Mesendoderm (in vitro differentiated cells): ENCODE measurements around the gene LAMC1.
"Not testable (repeated sequence)": the region's sequence is repeated elsewhere in the genome, so short reads cannot be mapped to it uniquely, and the experiment has no call there.

ENCODE experiments used
- DNase-seq: peaks from one replicate; pipeline ENCODE4 v3.0.0; 2013
- H2AK5ac ChIP-seq: 2 replicates; pipeline ENCODE4 v1.6.1; 2013; ENCODE audit warnings: low read length, inconsistent platforms
- H2BK120ac ChIP-seq: 2 replicates; pipeline ENCODE4 v1.6.1; 2013; ENCODE audit warnings: low read depth, mild to moderate bottlenecking, low read length, moderate library complexity, mixed read lengths
- H2BK15ac ChIP-seq: replicated peaks from 2 replicates; pipeline ENCODE4 v1.6.1; 2013; ENCODE audit warnings: low read depth, mild to moderate bottlenecking, moderate library complexity
- H2BK5ac ChIP-seq: 2 replicates; pipeline ENCODE4 v1.6.1; 2013; ENCODE audit warnings: low read length, inconsistent platforms
- H3K18ac ChIP-seq: 2 replicates; pipeline ENCODE4 v1.6.1; 2013; ENCODE audit warnings: mild to moderate bottlenecking, low read length, mixed read lengths
- H3K23ac ChIP-seq: one replicate; pipeline ENCODE4 v1.6.1; 2013; ENCODE audit warnings: low read length
- H3K27ac ChIP-seq: 2 replicates; pipeline ENCODE4 v1.5.1; 2013; ENCODE audit warnings: low read depth, mild to moderate bottlenecking, inconsistent platforms, low read length, moderate library complexity
- H3K27me3 ChIP-seq: 2 replicates; pipeline ENCODE4 v1.6.1; 2013; ENCODE audit warnings: low read length, control low read depth, mild to moderate bottlenecking, inconsistent platforms; ENCODE audit not compliant: insufficient read depth, poor library complexity
- H3K36me3 ChIP-seq: 2 replicates; pipeline ENCODE4 v1.6.1; 2013; ENCODE audit warnings: low read length, inconsistent platforms; ENCODE audit not compliant: control insufficient read depth, insufficient read depth
- H3K4ac ChIP-seq: one replicate; pipeline ENCODE4 v1.6.1; 2013; ENCODE audit warnings: low read depth, mild to moderate bottlenecking, low read length, moderate library complexity
- H3K4me1 ChIP-seq: 2 replicates; pipeline ENCODE4 v1.6.1; 2013; ENCODE audit warnings: low read depth, low read length, inconsistent platforms; ENCODE audit not compliant: control insufficient read depth
- H3K4me2 ChIP-seq: 2 replicates; pipeline ENCODE4 v1.6.1; 2013; ENCODE audit warnings: low read length
- H3K4me3 ChIP-seq: 2 replicates; pipeline ENCODE4 v1.5.1; 2013; ENCODE audit warnings: mild to moderate bottlenecking, low read length
- H3K56ac ChIP-seq: one replicate; pipeline ENCODE4 v1.6.1; 2013; ENCODE audit warnings: low read length
- H3K79me1 ChIP-seq: 2 replicates; pipeline ENCODE4 v1.6.1; 2013; ENCODE audit warnings: low read length, inconsistent platforms
- H3K79me2 ChIP-seq: 2 replicates; pipeline ENCODE4 v1.6.1; 2013; ENCODE audit warnings: mild to moderate bottlenecking, low read length; ENCODE audit not compliant: control insufficient read depth, insufficient read depth
- H3K9ac ChIP-seq: 2 replicates; pipeline ENCODE4 v1.6.1; 2013; ENCODE audit warnings: low read length, inconsistent platforms
- H4K5ac ChIP-seq: one replicate; pipeline ENCODE4 v1.6.1; 2013; ENCODE audit warnings: low read length
- H4K8ac ChIP-seq: one replicate; pipeline ENCODE4 v1.6.1; 2013; ENCODE audit warnings: low read depth, mild to moderate bottlenecking, control low read depth, low read length, moderate library complexity
- WGBS: extraction: QIAGEN DNeasy Blood & Tissue Kit; methylation state at CpG from one replicate; pipeline ENCODE4 v1.1.7; 2013; ENCODE audit warnings: low lambda C conversion rate, missing lambda C conversion rate; ENCODE audit not compliant: insufficient coverage; ENCODE audit errors: extremely low coverage; 5-methylcytosine and 5-hydroxymethylcytosine counted together

The LAMC1 gene

GRCh38 chr1:183148599-183148998 is 125.4 kb downstream of the LAMC1 start:
- Histone ChIP-seq H4K5ac (no peak overlapping the region), H2BK120ac (no peak overlapping the region), H3K56ac (no peak overlapping the region), H3K4ac (no peak overlapping the region), H2BK5ac (no peak overlapping the region), H3K27ac (no peak overlapping the region), H2BK15ac (no peak overlapping the region), H3K4me2 (no peak overlapping the region), H3K9ac (no peak overlapping the region), H3K23ac (no peak overlapping the region), H3K36me3 (no peaks in the 10 kb centered on the region), H3K79me1 (no peaks in the 10 kb centered on the region), H3K18ac (no peak overlapping the region), H3K27me3 (no peaks in the 10 kb centered on the region), H4K8ac (no peak overlapping the region), H2AK5ac (no peak overlapping the region), H3K4me1 (no peaks in the 10 kb centered on the region), H3K4me3 (no peak overlapping the region), H3K79me2 (no peaks in the 10 kb centered on the region)
- no peak for DNase-seq
- WGBS = no CpG with 5 or more reads among the region's 5 CpGs

DNA sequence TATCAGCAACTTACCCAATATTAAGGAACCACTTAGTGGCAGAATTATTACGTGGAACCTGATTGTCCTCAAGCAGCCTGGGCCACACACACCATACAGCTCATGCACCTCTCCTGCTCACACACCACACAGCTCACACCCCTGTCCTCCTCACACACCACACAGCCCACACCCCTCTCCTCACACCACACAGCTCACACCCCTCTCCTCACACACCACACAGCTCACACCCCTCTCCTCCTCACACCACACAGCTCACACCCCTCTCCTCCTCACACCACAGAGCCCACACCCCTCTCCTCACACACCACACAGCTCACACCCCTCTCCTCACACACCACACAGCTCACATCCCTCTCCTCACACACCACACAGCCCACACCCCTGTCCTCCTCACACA is 126.1 kb downstream of the LAMC1 start:
- Histone ChIP-seq H4K8ac (no peak overlapping the region), H3K4me3 (no peak overlapping the region), H3K4ac (no peak overlapping the region), H3K27ac (no peak overlapping the region), H2BK120ac (no peak overlapping the region), H3K27me3 (no peaks in the 10 kb centered on the region), H3K4me1 (no peaks in the 10 kb centered on the region), H4K5ac (no peak overlapping the region), H3K9ac (no peak overlapping the region), H2BK5ac (no peak overlapping the region), H3K18ac (no peak overlapping the region), H3K36me3 (no peaks in the 10 kb centered on the region), H2BK15ac (no peak overlapping the region), H3K4me2 (no peak overlapping the region), H2AK5ac (no peak overlapping the region), H3K23ac (no peak overlapping the region), H3K79me1 (no peaks in the 10 kb centered on the region), H3K56ac (no peak overlapping the region), H3K79me2 (no peaks in the 10 kb centered on the region)
- DNase-seq = no peak
- no CpG with 5 or more reads among the region's 1 CpG for WGBS

DNA sequence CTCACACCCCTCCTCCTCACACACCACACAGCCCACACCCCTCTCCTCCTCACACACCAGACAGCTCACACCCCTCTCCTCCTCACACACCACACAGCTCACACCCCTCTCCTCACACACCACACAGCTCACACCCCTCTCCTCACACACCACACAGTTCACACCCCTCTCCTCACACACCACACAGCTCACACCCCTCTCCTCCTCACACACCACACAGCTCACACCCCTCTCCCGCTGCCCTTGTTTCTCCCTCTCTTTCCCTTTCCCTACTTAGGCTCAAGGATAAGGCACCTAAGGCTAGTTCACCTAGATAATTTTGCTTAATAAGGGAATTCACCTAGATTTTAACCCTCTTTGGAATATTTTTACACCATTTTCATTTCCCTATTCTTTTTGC is 126.8 kb downstream of the LAMC1 start:
- not testable (repeated sequence) for H3K9ac ChIP-seq, H3K56ac ChIP-seq, H4K8ac ChIP-seq, H2BK15ac ChIP-seq, H3K23ac ChIP-seq, H3K27me3 ChIP-seq, H3K4me1 ChIP-seq, H3K4me3 ChIP-seq, DNase-seq, H4K5ac ChIP-seq, H2BK120ac ChIP-seq, H3K4me2 ChIP-seq, H3K79me1 ChIP-seq, H3K18ac ChIP-seq, H2AK5ac ChIP-seq, H3K79me2 ChIP-seq, H3K27ac ChIP-seq, H3K36me3 ChIP-seq, H2BK5ac ChIP-seq, H3K4ac ChIP-seq
- no CpG with 5 or more reads among the region's 1 CpG for WGBS

- Histone ChIP-seq H3K27ac (no peak overlapping the region), H4K5ac (no peak overlapping the region), H3K4me3 (no peak overlapping the region), H3K4me2 (no peak overlapping the region), H3K79me1 (no peaks in the 10 kb centered on the region), H2BK5ac (no peak overlapping the region), H2BK120ac (no peak overlapping the region), H3K56ac (no peak overlapping the region), H2AK5ac (no peak overlapping the region), H3K9ac (no peak overlapping the region), H3K4me1 (no peaks in the 10 kb centered on the region), H3K79me2 (no peaks in the 10 kb centered on the region), H3K36me3 (no peaks in the 10 kb centered on the region), H3K23ac (no peak overlapping the region), H2BK15ac (no peak overlapping the region), H4K8ac (no peak overlapping the region), H3K27me3 (no peaks in the 10 kb centered on the region), H3K4ac (no peak overlapping the region), H3K18ac (no peak overlapping the region)
- no peak for DNase-seq
These were observed 127.2 kb downstream of the LAMC1 start for GRCh38 chr1:183150445-183150844.

DNA sequence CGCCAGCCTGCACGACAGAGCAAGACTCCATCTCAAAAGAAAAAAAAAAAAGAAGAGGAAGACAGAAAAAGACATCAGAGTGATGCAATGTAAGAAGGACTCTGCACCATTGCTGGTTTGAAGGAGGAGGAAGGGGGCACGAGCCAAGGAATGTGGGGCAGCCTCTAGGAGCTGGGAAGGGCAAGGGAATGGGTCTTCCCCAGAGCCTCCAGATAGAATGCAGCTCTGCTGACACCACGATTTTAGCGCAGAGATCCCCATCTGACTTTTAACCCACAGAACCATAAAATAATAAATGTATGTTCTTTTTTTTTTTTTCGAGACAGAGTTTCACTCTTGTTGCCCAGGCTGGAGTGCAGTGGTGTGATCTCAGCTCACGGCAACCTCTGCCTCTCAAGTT is 129.0 kb downstream of the LAMC1 start:
- Histone ChIP-seq H3K27me3 (no peaks in the 10 kb centered on the region), H3K79me2 (no peaks in the 10 kb centered on the region), H3K56ac (no peak overlapping the region), H3K18ac (no peak overlapping the region), H4K8ac (no peak overlapping the region), H2AK5ac (no peak overlapping the region), H2BK15ac (no peak overlapping the region), H3K9ac (no peak overlapping the region), H3K4me1 (no peaks in the 10 kb centered on the region), H2BK5ac (no peak overlapping the region), H2BK120ac (no peak overlapping the region), H3K4me3 (no peak overlapping the region), H4K5ac (no peak overlapping the region), H3K4me2 (no peak overlapping the region), H3K23ac (no peak overlapping the region), H3K4ac (no peak overlapping the region), H3K79me1 (no peaks in the 10 kb centered on the region), H3K27ac (no peak overlapping the region), H3K36me3 (no peaks in the 10 kb centered on the region)
- WGBS = no CpG with 5 or more reads among the region's 7 CpGs
- no peak for DNase-seq

GRCh38 chr1:183155939-183156338 is 132.7 kb downstream of the LAMC1 start:
- no peak for DNase-seq
- H3K18ac ChIP-seq = no peak overlapping the region
- no peak overlapping the region for H3K27ac ChIP-seq
- no peak overlapping the region for H3K4me2 ChIP-seq
- H3K79me1 ChIP-seq = no peaks in the 10 kb centered on the region
- H3K79me2 ChIP-seq = no peaks in the 10 kb centered on the region
- no peak overlapping the region for H3K23ac ChIP-seq
- H3K4me3 ChIP-seq = no peak overlapping the region
- no peak overlapping the region for H2BK5ac ChIP-seq
- no peaks in the 10 kb centered on the region for H3K27me3 ChIP-seq
- H2AK5ac ChIP-seq = no peak overlapping the region
- no peaks in the 10 kb centered on the region for H3K4me1 ChIP-seq
- H3K36me3 ChIP-seq = no peaks in the 10 kb centered on the region
- WGBS = no CpG with 5 or more reads among the region's 2 CpGs
- H2BK120ac ChIP-seq = no peak overlapping the region
- no peak overlapping the region for H3K4ac ChIP-seq
- no peak overlapping the region for H4K8ac ChIP-seq
- no peak overlapping the region for H4K5ac ChIP-seq
- no peak overlapping the region for H3K9ac ChIP-seq
- no peak overlapping the region for H2BK15ac ChIP-seq
- no peak overlapping the region for H3K56ac ChIP-seq
